Stomach (tissue), 4 donors: ENCODE data around the gene CLEC4F.

Experiments
- CTCF ChIP-seq, 7 experiments: fragments of 450-650 bp in 4 of 7; fragments of 200-600 bp in 3 of 7; sonication (generic) in 3 of 7; IDR thresholded peaks; one replicate each; pipeline ENCODE4 v1.5.1; 2016 to 2019; ENCODE audit warnings: antibody characterized with exemption in 7 of 7, control low read depth in 2 of 7, mild to moderate bottlenecking in 1 of 7
- POLR2A ChIP-seq, 4 donors: fragments of 450-650 bp; IDR thresholded peaks; one replicate each; pipeline ENCODE4 v1.6.1; 2016; ENCODE audit warnings: antibody characterized with exemption in 4 of 4, control low read depth in 2 of 4, mild to moderate bottlenecking in 1 of 4, moderate library complexity in 1 of 4
- POLR2AphosphoS5 ChIP-seq, 3 donors: sonication (generic); formaldehyde crosslinking; IDR thresholded peaks; one replicate each; pipeline ENCODE4 v1.6.1; 2016; ENCODE audit warnings: antibody characterized with exemption in 3 of 3

GRCh38 chr2:70833246-70833645 is 12.8 kb upstream of the CLEC4F start:
- TF ChIP-seq CTCF (IDR thresholded peaks at IDR 0.05), result no peak
- no peak for TF ChIP-seq POLR2A (IDR thresholded peaks at IDR 0.05)
- no peak for TF ChIP-seq POLR2AphosphoS5 (IDR thresholded peaks at IDR 0.05)
